GM19099 (cell line): ENCODE measurements around the gene PTPRD.

Source experiments
- POLR2A ChIP-seq: IDR thresholded peaks from 3 replicates; pipeline ENCODE4 v1.6.1; 2011; ENCODE audit warnings: low read depth; ENCODE audit not compliant: insufficient read length; ENCODE audit errors: extremely low read depth

The PTPRD gene

DNA sequence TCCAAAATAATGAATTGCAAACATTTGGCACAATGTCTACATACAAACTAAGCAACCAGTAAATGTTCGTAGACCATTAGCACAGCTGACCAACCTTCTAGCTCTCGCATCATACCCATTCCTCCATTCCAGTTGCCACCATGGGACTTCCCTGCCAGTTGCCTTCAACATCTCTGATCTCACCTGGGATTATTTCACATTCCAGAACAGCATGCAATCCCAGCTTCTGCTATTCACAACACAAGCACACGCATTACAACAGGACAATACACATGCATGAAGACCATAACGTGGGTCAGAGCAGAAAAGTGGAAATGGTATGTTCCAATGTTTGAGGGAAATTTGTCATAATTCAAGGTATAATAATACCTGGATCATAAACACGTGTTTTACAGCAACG, 1965.0 kb downstream of the PTPRD start:
- no peak for TF ChIP-seq POLR2A

- TF ChIP-seq POLR2A: no peak
Measured at GRCh38 chr9:8644571-8644970, 1968.2 kb downstream of the PTPRD start.

DNA sequence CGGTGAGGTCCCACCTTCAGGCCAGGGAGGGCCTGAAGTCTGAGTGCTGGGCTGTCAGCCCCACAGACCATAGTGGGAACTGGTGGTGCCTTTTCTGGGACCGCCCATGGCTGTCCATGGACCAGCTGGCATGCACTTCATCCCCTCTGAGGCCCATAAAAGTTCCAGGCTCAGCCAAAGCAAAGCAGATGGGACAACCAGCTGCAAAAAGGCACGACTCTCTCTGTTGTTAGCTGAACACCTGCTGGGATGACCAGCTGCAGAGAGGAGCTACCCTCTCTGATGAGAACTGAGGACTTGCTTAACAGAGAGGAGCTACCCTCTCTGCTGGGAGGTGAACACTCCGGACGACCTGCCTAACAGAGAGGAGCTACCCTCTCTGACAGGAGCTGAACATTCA, 1968.9 kb downstream of the PTPRD start:
- TF ChIP-seq POLR2A: no peak

- no peak for TF ChIP-seq POLR2A
Measured at GRCh38 chr9:8643464-8643863, 1969.3 kb downstream of the PTPRD start.

DNA sequence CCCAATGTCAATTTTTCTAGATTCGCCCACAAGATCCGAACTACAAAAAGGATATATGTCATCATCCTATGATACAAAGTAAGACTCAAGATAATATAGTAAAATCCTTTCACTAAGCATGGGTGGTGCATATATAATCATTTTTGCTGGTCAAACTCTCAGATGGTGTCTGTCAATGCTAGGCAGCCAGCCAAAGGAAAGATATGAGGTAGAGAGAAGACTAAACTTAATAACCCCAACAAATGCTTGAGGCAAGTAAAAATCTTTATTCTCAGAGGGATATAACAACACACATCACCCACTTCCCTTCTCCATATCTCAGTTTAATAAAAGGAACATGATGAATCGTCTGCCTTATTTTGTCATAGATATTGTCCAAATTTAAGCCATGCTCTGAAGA, 1972.0 kb downstream of the PTPRD start:
- TF ChIP-seq POLR2A: no peak

DNA sequence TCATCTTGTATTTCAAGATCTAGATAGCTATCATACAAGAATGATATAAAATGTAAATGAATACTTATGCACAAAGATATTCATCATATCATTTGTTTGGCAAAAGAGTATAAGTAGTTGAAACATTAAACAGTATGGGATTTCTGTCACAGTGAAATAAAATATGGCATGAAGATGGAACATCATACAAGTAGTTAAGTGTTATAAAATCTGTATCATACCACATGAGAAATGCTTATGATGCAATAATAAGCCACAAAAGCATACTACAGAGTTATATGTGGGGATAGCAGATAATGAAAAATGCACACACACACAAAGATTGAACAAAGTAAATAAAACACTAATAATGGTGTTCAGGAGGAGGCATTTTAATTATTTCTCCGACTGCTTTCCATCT, 1975.2 kb downstream of the PTPRD start:
- no peak for TF ChIP-seq POLR2A

DNA sequence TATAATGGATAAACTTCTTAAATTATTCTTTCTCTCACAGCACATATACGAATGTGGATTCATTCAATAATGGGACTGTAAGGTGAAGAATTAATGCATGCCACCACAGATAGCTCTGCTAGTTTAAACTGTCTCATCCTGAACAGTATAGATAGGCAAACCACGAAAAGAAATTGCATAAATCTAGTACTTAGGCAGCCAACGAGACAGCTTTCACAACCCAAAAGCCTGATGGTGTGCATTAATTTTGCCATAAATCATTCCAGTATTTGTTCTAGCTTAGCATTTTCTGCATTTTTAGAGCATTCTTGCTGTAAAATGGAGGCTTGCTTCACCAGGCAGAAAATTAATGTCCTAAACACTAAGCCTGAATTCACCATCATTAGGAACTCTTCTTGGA, 1979.0 kb downstream of the PTPRD start:
- no peak for TF ChIP-seq POLR2A

DNA sequence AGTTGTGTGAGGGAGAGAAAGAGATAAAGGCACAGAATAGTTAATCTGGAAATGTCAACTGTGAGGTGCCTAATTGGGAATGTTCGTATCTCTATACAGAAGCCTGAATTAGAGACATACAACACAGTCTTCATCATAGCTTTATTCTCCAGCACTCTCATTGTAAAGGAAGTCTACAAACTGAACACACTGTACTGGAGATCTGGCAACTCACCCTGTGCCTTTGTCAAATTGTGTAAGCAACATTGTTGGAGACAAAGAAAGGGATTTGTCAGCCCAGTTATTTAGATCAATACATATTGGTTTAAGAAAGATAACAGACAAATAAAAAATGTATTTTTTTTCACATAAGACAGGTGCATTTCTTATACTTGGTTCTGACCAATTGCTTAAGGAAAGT, 1980.3 kb downstream of the PTPRD start:
- no peak for TF ChIP-seq POLR2A

DNA sequence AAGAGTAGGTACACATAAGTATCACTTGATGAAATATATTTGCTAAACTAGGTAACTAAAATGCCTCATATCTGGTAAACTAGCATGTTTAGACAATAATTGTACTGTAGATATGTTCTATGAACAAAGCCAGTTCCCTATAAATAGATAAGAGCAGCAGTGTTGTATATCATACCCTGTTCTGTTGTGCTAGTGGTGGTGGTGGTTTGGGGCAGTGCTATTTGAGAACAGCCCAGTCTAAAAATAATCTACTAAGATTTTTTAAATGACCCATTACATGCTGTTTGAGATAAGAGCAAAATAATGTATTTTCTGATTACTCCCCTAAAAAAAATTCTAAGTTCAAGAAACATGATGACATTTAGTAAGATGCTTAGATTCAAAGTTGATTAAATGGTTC, 1984.0 kb downstream of the PTPRD start:
- TF ChIP-seq POLR2A: no peak

DNA sequence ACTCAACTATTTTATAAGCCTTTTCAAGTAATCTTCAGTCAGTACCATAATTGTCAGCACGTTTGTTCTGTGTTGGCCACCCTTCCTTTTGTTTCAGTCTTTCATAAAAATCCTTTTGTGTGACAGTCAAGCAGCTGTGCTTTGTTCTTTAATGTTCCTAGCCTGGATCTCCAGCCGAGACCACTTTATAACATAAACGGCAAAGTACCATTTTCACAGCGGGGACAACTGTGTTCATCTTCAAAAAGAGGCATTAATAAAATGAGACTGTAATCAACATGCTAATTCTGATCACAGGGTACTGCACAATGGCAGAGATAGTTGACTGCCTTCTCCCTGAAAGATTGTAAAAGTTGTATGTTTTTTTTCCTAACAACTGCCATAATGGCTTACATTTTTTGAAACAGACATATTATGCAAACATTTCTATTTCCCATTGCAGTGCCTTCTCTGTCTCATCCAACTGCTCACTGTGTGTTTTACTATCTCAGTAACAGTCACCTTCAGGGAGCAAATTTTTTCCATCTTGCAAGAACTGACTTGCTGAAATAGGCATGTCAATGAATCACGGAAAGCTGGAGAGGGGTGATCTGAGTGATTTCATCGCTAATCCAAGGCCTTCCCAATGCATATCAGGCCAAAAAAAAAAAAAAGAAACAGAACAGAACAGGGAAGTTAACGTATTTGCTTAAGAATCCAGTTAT, 1984.7 kb downstream of the PTPRD start:
- no peak for TF ChIP-seq POLR2A

DNA sequence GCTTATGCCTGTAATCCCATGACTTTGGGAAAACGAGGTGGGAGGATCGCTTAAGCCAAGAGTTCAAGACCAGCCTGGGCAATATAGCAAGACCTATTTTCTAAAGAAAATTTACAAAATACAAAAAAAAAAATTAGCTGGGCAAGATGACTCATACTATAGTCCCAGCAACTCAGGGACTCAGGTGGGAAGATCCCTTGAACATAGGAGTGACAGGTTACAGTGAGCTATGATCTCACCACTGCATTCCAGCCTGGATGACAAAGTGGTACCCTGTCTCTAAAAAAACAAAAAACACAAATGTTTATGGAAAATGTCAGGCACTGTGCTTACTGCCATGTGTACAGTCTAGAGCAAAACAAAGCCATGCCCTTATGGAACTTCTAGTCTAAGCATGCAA, 1989.9 kb downstream of the PTPRD start:
- no peak for TF ChIP-seq POLR2A

- TF ChIP-seq POLR2A: no peak
Measured at GRCh38 chr9:8622222-8622802, 1990.5 kb downstream of the PTPRD start.

DNA sequence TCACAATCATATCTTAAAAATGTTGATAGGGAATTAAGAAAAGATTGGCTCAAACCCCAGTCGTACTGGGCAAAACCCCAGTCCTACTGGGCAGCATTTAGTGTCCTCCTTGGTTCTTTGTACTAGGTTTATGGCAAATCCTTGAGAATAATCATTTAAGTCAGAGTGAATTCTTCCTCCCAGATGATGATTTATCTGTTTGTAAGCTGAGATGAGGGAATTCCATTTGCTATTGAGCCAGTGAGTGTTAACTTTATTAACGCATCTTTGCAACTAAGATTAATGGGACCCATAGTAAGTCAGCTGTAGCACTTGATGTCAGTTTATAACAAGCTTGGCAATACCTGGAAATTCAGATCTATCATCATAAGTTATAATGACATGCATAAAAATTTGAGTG, 1991.4 kb downstream of the PTPRD start:
- TF ChIP-seq POLR2A: no peak

GRCh38 chr9:8616414-8616813, 1996.4 kb downstream of the PTPRD start:
- TF ChIP-seq POLR2A: no peak

DNA sequence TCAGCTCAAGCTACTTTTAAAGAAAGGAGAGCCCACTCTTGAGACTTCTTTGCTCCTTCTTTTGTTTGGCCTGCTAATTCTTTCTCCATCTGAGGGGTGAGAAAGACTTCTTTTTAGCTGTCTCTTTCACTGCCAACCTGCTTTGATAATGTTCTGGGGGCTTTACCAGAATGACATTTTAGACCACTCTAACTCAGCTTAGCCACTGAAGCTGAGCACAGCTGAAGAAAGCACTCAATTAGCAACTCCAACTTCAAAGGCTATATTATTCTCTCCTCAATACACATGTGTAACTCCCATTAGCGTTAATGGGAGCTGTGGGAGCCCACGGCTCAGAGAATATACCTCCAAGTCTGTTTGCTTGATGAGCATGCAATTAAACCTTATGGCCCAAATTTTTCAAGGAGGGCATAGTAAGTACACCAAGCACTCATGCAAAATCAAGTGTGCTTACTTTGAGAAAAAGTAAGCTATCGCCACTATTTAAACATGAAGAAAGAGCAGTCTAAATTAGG, 1997.8 kb downstream of the PTPRD start:
- TF ChIP-seq POLR2A: no peak

DNA sequence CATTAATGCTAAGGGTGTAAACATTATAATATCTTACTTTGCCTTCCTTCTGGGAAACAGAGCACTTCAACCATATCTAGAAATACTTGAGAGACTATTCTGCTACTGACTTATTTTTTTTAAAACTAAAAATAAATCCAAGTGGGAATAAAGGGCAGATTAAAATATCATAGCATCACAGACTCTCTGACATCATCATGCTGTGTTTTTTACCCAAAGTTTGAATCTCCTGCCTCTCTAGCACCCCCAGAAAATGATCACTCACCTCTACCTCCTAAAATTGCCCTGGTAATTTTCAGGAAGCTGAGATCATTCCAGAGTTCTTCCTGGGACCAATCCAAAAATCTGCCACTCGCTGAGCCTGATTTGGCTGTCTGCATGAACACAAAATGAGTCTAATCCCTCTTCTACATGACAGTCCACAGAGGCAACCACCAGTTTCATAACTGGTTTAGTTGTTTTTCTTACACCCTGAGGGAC, 1999.4 kb downstream of the PTPRD start:
- TF ChIP-seq POLR2A: no peak
